Transverse colon (tissue), 4 donors: ENCODE results near the gene ITGBL1. TPM values are rescaled to one million over a fixed set of nuclear protein-coding genes. Genes with fewer than 3 reads are reported as not detected.

Experiments
- DNase-seq: peaks from one replicate; pipeline ENCODE4 v3.0.0-alpha.2; 2019
- H3K27ac ChIP-seq, 4 donors: fragments of 200-600 bp; sonication (generic); 2 replicates each; pipeline ENCODE4 v1.5.1; 2016 to 2018; ENCODE audit warnings: inconsistent platforms in 4 of 4
- H3K27me3 ChIP-seq: fragments of 200-600 bp; sonication (generic); 2 replicates; pipeline ENCODE4 v1.5.1; 2017; ENCODE audit warnings: inconsistent platforms
- H3K36me3 ChIP-seq, 4 donors: fragments of 200-600 bp; sonication (generic); 2 replicates each; pipeline ENCODE4 v1.5.1; 2017 to 2019; ENCODE audit warnings: inconsistent platforms in 4 of 4
- H3K4me1 ChIP-seq, 4 donors: fragments of 200-600 bp; sonication (generic); 2 replicates each; pipeline ENCODE4 v1.5.1; 2017 to 2020; ENCODE audit warnings: inconsistent platforms in 4 of 4
- H3K4me3 ChIP-seq, 4 donors: fragments of 200-600 bp; sonication (generic); 1 replicate in 1 of 4; 2 replicates in 3 of 4; pipeline versions ENCODE4 v1.5.1 to v1.6.1; 2017 to 2019; ENCODE audit warnings: inconsistent platforms in 4 of 4
- H3K9me3 ChIP-seq, 2 donors: fragments of 200-600 bp; sonication (generic); 2 replicates each; pipeline ENCODE4 v1.5.1; 2017 to 2019; ENCODE audit warnings: inconsistent platforms in 2 of 2
- CTCF ChIP-seq, 5 experiments: fragments of 200-600 bp in 3 of 5; fragments of 450-650 bp in 2 of 5; sonication (generic) in 3 of 5; IDR thresholded peaks; 1 replicate in 2 of 5; 2 replicates in 3 of 5; pipeline ENCODE4 v1.5.1; 2016 to 2017; ENCODE audit warnings: antibody characterized with exemption in 5 of 5, inconsistent platforms in 3 of 5, mild to moderate bottlenecking in 2 of 5, moderate library complexity in 1 of 5
- EP300 ChIP-seq: sonication (generic); formaldehyde crosslinking; IDR thresholded peaks from one replicate; pipeline ENCODE4 v1.6.1; 2017; ENCODE audit warnings: antibody characterized with exemption, low read depth
- POLR2A ChIP-seq: fragments of 450-650 bp; IDR thresholded peaks from one replicate; pipeline ENCODE4 v1.6.1; 2016; ENCODE audit warnings: antibody characterized with exemption, mild to moderate bottlenecking, moderate library complexity
- POLR2AphosphoS5 ChIP-seq, 3 donors: sonication (generic); formaldehyde crosslinking; IDR thresholded peaks; one replicate each; pipeline ENCODE4 v1.6.1; 2016; ENCODE audit warnings: antibody characterized with exemption in 3 of 3
- WGBS, 2 donors: methylation state at CpG; one replicate each; pipeline ENCODE4 v1.1.5; 2018; ENCODE audit warnings: low coverage in 1 of 2; 5-methylcytosine and 5-hydroxymethylcytosine counted together
- in situ Hi-C, 4 donors: fragments of 200-750 bp; cut with MboI; loops; one replicate each; pipeline versions ENCODE4 v1.15.0 to v1.15.1; 2017; ENCODE audit warnings: low sequenced_read_pairs in 3 of 4, low pct_ligation_motif_present in 1 of 4, low pct_unique_long_range_greater_than_20kb in 1 of 4
- intact Hi-C: fragments of 100-400 bp; cut with DNase I; formaldehyde crosslinking; loops from one replicate; pipeline ENCODE4 v1.15.1; 2023; ENCODE audit warnings: low total_unique reads
- total RNA-seq, 4 donors: library from RNA; depleted of rRNA; stranded (reverse); fragments of >200 nt; gene quantifications; one replicate each; pipeline ENCODE4 v1.1.0, GENCODE V29; 2016

Gene ITGBL1
- total RNA-seq, 4 donors from 2014 or later: 0.48 to 0.80 (median 0.68) TPM; not detected in 1

- Histone ChIP-seq H3K9me3 (no peaks in the 10 kb centered on the region), H3K4me1 (no peaks in the 10 kb centered on the region), H3K4me3 (no peak overlapping the region), H3K27ac (no peak overlapping the region), H3K27me3 (no peaks in the 10 kb centered on the region), H3K36me3 (no peaks in the 10 kb centered on the region)
- intact Hi-C loops (no loop called here), in situ Hi-C loops (no loop called here)
- TF ChIP-seq EP300 (no peak), POLR2A (no peak), CTCF (IDR thresholded peaks at IDR 0.05) (no peak), POLR2AphosphoS5 (IDR thresholded peaks at IDR 0.05) (no peak)
- no peak for DNase-seq
These were observed 275.5 kb downstream of the ITGBL1 start for GRCh38 chr13:101728021-101728420.

DNA sequence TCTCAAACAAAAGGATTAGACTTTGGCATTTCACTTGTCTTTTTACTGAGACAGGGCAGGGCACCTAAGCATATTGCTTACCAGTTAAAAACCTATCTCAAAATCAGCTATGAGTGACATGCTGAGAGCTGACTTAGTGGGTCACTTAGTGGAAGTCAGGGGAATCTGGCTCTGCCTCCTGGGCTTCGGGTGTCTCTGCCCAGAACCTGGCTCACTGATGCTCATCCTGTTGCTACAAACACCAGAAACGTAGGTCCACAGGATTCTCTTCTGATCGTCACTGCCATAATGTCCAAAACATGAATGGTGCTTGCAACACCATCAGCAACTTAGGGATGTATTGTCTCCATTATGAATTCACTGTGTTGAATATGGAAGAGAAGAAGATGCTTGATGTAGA, 276.1 kb downstream of the ITGBL1 start:
- Histone ChIP-seq H3K4me3 (no peak overlapping the region), H3K27ac (no peak overlapping the region), H3K27me3 (no peaks in the 10 kb centered on the region), H3K4me1 (no peaks in the 10 kb centered on the region), H3K9me3 (no peaks in the 10 kb centered on the region), H3K36me3 (no peaks in the 10 kb centered on the region)
- intact Hi-C loops: no loop called here
- DNase-seq: no peak
- TF ChIP-seq EP300: no peak
- no peak for TF ChIP-seq POLR2AphosphoS5 (IDR thresholded peaks at IDR 0.05)
- TF ChIP-seq CTCF (IDR thresholded peaks at IDR 0.05): no peak
- no peak for TF ChIP-seq POLR2A
- in situ Hi-C loops: no loop called here
- WGBS, 2 donors: 60 to 68% methylated on average over 3 of the region's 3 CpGs

DNA sequence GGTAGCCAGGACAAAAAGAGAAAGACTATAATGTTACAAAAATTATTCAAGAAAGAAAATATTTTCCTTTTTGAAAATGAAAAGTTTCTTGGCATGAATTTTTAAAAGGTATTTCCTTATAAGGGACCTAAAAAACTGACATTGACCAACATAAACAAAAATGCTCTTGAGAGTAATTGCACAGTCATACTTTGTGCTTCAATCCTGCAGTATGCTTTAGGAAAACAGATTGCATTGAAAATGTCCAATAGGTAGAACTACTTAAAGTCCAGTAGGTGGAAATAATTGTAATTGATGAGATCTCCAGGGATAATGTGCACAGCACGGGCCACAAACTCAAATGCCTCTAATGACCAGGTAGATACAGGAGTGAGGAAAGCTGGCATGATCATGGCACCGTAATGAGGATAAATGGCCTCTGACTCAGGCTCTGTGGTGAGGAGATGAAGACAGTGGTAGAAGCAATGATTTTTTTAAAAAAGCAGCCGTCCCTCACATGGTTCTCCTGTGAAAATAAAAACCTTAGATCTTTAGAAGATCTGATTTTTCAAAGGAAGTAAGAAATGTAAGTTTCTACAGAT, 278.0 kb downstream of the ITGBL1 start:
- Histone ChIP-seq H3K36me3 (no peaks in the 10 kb centered on the region), H3K27me3 (no peaks in the 10 kb centered on the region), H3K27ac (no peak overlapping the region), H3K4me1 (no peaks in the 10 kb centered on the region), H3K9me3 (no peaks in the 10 kb centered on the region), H3K4me3 (no peak overlapping the region)
- no peak for DNase-seq
- TF ChIP-seq POLR2A: no peak
- no peak for TF ChIP-seq CTCF (IDR thresholded peaks at IDR 0.05)
- TF ChIP-seq EP300: no peak
- no peak for TF ChIP-seq POLR2AphosphoS5 (IDR thresholded peaks at IDR 0.05)
- 87 to 88% methylated on average over 3 of the region's 3 CpGs for WGBS, 2 donors
- in situ Hi-C loops (no loop called here), intact Hi-C loops (no loop called here)

GRCh38 chr13:101736566-101736965, 284.1 kb downstream of the ITGBL1 start:
- H3K9me3 ChIP-seq: no peaks in the 10 kb centered on the region
- no peak for DNase-seq
- no peak for TF ChIP-seq EP300
- no peak for TF ChIP-seq POLR2AphosphoS5 (IDR thresholded peaks at IDR 0.05)
- TF ChIP-seq CTCF (IDR thresholded peaks at IDR 0.05): no peak
- no peak for TF ChIP-seq POLR2A
- no peaks in the 10 kb centered on the region for H3K36me3 ChIP-seq
- no peaks in the 10 kb centered on the region for H3K27me3 ChIP-seq
- no peak overlapping the region for H3K27ac ChIP-seq
- WGBS, 2 donors: 50 to 63% methylated on average over 2 to 3 of the region's 3 CpGs
- peaks cover 0 to 3% (median 0%) of the 10 kb centered on the region in 4 donors for H3K4me1 ChIP-seq
- intact Hi-C loops: no loop called here
- in situ Hi-C loops: no loop called here
- no peak overlapping the region for H3K4me3 ChIP-seq
